Gastrocnemius medialis (tissue), 4 donors: ENCODE measurements around the gene IGF2BP3.

Experiments used
- POLR2A ChIP-seq, 2 donors: fragments of 450-650 bp; IDR thresholded peaks; one replicate each; pipeline ENCODE4 v1.6.1; 2017; ENCODE audit warnings: antibody characterized with exemption in 2 of 2, mild to moderate bottlenecking in 2 of 2, moderate library complexity in 2 of 2
- TF ChIP-seq, protein P1 (sequence below), 5 experiments: fragments of 450-650 bp in 3 of 5; fragments of 200-600 bp in 2 of 5; sonication (generic) in 2 of 5; IDR thresholded peaks in 4 of 5; conservative IDR thresholded peaks in 1 of 5; 1 replicate in 4 of 5; 2 replicates in 1 of 5; pipeline ENCODE4 v1.5.1; 2016 to 2019; ENCODE audit warnings: antibody characterized with exemption in 5 of 5, mild to moderate bottlenecking in 3 of 5, moderate library complexity in 3 of 5

DNA sequence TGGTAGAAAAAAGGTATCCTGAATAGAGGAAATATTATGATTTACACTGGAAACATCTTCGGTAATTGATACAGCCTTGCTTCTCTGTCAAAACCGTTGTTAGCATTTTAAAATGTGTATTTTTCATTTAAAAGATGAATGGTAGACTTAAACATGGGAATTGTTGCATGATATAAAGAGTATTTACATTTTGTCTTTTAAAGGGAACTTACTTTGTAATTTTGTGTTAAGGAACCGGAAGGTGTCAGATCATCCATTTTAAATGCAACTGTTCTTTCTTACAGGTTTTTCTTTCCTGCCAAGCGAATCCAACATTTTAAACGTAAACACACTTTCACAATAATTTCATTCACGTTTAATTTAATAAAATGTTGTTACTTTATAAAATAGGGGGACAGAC is 1.8 kb upstream of the IGF2BP3 start:
- TF ChIP-seq, protein P1, sequence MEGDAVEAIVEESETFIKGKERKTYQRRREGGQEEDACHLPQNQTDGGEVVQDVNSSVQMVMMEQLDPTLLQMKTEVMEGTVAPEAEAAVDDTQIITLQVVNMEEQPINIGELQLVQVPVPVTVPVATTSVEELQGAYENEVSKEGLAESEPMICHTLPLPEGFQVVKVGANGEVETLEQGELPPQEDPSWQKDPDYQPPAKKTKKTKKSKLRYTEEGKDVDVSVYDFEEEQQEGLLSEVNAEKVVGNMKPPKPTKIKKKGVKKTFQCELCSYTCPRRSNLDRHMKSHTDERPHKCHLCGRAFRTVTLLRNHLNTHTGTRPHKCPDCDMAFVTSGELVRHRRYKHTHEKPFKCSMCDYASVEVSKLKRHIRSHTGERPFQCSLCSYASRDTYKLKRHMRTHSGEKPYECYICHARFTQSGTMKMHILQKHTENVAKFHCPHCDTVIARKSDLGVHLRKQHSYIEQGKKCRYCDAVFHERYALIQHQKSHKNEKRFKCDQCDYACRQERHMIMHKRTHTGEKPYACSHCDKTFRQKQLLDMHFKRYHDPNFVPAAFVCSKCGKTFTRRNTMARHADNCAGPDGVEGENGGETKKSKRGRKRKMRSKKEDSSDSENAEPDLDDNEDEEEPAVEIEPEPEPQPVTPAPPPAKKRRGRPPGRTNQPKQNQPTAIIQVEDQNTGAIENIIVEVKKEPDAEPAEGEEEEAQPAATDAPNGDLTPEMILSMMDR (IDR thresholded peaks at IDR 0.05 in 4 of 5, conservative IDR thresholded peaks at IDR 0.05 in 1 of 5), result no peak
- no peak for TF ChIP-seq POLR2A (IDR thresholded peaks at IDR 0.05)
